HepG2 (cell line): Measurements from ENCODE around the gene MCM3AP. TPM values are rescaled to one million over a fixed set of nuclear protein-coding genes. Genes with fewer than 3 reads are reported as not detected.

ENCODE experiments used
- FOXO1 ChIP-seq: sonication (generic); formaldehyde crosslinking; IDR thresholded peaks from 2 replicates; pipeline ENCODE4 v1.4.0; 2020; ENCODE audit warnings: missing genetic modification reagents
- GABPA ChIP-seq, 2 experiments: IDR thresholded peaks; 2 replicates each; pipeline ENCODE4 v1.6.1; 2011 to 2016; ENCODE audit warnings: low read depth in 2 of 2, low read length in 1 of 2, missing biosample characterization in 1 of 2, missing genetic modification characterization in 1 of 2
- HNF4A ChIP-seq: sonication (generic); formaldehyde crosslinking; IDR thresholded peaks from 2 replicates; pipeline ENCODE4 v1.4.0; 2020; ENCODE audit warnings: missing genetic modification reagents
- MAZ ChIP-seq, 2 experiments: sonication (generic) in 1 of 2; formaldehyde crosslinking in 1 of 2; IDR thresholded peaks; 2 replicates each; pipeline versions ENCODE4 v1.5.0 to v1.6.1; 2012 to 2020; ENCODE audit warnings: low read depth in 2 of 2, mild to moderate bottlenecking in 2 of 2, borderline replicate concordance in 1 of 2, improper control_type of control experiment in 1 of 2, low read length in 1 of 2, missing genetic modification reagents in 1 of 2, moderate library complexity in 1 of 2
- NFRKB ChIP-seq: fragments of 450-650 bp; IDR thresholded peaks from 2 replicates; pipeline ENCODE4 v1.6.1; 2017
- PAF1 ChIP-seq: IDR thresholded peaks from 2 replicates; pipeline ENCODE4 v1.6.1; 2016; ENCODE audit warnings: missing genetic modification reagents, missing compliant biosample characterization
- RARG ChIP-seq: sonication (generic); formaldehyde crosslinking; IDR thresholded peaks from 2 replicates; pipeline ENCODE4 v1.4.0; 2020; ENCODE audit warnings: low read depth, mild to moderate bottlenecking, missing genetic modification reagents
- SETDB1 ChIP-seq: sonication (generic); formaldehyde crosslinking; IDR thresholded peaks from 2 replicates; pipeline ENCODE4 v1.5.1; 2020; ENCODE audit warnings: missing genetic modification reagents, mild to moderate bottlenecking, borderline replicate concordance
- SMARCE1 ChIP-seq: fragments of 450-650 bp; IDR thresholded peaks from 2 replicates; pipeline ENCODE4 v1.6.1; 2017; ENCODE audit warnings: borderline replicate concordance
- TARDBP ChIP-seq: sonication (generic); formaldehyde crosslinking; IDR thresholded peaks from 2 replicates; pipeline ENCODE4 v1.8.0; 2022; ENCODE audit warnings: mild to moderate bottlenecking, missing genetic modification reagents
- ZNF563 ChIP-seq: sonication (generic); formaldehyde crosslinking; IDR thresholded peaks from 2 replicates; pipeline ENCODE4 v1.8.0; 2022; ENCODE audit warnings: mild to moderate bottlenecking, moderate library complexity, missing genetic modification reagents
- polyA plus RNA-seq, 8 experiments: library from polyadenylated mRNA; depleted of rRNA in 3 of 8; stranded (reverse) in 7 of 8; unstranded in 1 of 8; fragments of >200 nt; fragmentation: Illumina TruSeq in 4 of 8; extraction: Trizol in 4 of 8; gene quantifications; 2 replicates each; pipeline versions ENCODE4 v1.2.1 to v1.2.3, GENCODE V29; 2011 to 2016; ENCODE audit warnings: low read depth in 4 of 8, missing spikeins in 1 of 8, mixed read lengths in 1 of 8; ENCODE audit not compliant: insufficient read depth in 1 of 8
- total RNA-seq, 5 experiments: library from RNA; depleted of rRNA; stranded (reverse); fragments of >200 nt; fragmentation: Illumina TruSeq; extraction: Trizol; gene quantifications; 2 replicates each; pipeline ENCODE4 v1.2.3, GENCODE V29; 2016; ENCODE audit warnings: low read depth in 1 of 5
- TF ChIP-seq, protein P1 (sequence below): sonication (generic); formaldehyde crosslinking; IDR thresholded peaks from 2 replicates; pipeline ENCODE4 v1.4.0; 2020; ENCODE audit warnings: mild to moderate bottlenecking, missing genetic modification reagents, borderline replicate concordance
- TF ChIP-seq, protein P2 (sequence below): sonication (generic); formaldehyde crosslinking; IDR thresholded peaks from 2 replicates; pipeline ENCODE4 v1.4.0; 2020; ENCODE audit warnings: low read depth, missing genetic modification reagents
- TF ChIP-seq, protein P3 (sequence below): sonication (generic); formaldehyde crosslinking; IDR thresholded peaks from 2 replicates; pipeline ENCODE4 v1.8.0; 2022; ENCODE audit warnings: mild to moderate bottlenecking, missing genetic modification reagents, borderline replicate concordance
- TF ChIP-seq, protein P4 (sequence below): IDR thresholded peaks from 2 replicates; pipeline ENCODE4 v1.6.1; 2016; ENCODE audit warnings: missing biosample characterization, missing genetic modification reagents, low read depth
- TF ChIP-seq, protein P5 (sequence below): IDR thresholded peaks from 2 replicates; pipeline ENCODE4 v1.6.1; 2016; ENCODE audit warnings: control low read depth

The MCM3AP gene
- total and polyA plus RNA-seq, 2 of the 13 experiments (the other 11 are each of a cell fraction or from before 2014, with no cell fraction given) = 27.0 to 54.7 TPM

DNA sequence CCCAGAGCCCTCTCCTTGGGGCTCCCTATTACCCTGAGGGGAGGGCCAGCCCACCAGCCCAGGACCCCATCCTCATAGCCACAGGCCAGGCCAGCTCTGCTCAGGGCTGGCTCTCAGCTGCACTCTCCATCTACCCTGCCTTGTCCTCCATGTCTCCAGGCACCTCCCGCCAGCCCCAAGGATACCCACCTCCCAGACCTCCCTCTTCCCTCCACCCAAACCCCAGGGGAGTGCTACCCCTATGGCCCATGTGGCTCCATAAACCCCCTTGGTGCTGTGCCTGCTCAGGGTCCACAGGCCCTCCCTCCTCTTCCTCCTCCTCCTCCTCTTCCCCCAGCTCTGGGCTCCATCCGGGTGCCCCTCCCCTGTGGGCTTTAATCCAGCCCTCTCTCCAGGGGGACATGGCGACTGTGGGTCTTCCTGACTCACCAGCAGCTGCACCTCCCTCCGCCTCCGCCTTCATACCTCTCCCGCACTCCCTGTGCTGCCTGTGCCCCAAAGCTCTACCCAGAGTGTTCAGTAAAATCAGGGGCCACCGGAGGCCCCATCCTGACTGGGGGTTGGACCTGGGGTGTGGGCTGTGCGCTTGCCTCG, 9.9 kb upstream of the MCM3AP start (continued):
- TF ChIP-seq, protein P1, sequence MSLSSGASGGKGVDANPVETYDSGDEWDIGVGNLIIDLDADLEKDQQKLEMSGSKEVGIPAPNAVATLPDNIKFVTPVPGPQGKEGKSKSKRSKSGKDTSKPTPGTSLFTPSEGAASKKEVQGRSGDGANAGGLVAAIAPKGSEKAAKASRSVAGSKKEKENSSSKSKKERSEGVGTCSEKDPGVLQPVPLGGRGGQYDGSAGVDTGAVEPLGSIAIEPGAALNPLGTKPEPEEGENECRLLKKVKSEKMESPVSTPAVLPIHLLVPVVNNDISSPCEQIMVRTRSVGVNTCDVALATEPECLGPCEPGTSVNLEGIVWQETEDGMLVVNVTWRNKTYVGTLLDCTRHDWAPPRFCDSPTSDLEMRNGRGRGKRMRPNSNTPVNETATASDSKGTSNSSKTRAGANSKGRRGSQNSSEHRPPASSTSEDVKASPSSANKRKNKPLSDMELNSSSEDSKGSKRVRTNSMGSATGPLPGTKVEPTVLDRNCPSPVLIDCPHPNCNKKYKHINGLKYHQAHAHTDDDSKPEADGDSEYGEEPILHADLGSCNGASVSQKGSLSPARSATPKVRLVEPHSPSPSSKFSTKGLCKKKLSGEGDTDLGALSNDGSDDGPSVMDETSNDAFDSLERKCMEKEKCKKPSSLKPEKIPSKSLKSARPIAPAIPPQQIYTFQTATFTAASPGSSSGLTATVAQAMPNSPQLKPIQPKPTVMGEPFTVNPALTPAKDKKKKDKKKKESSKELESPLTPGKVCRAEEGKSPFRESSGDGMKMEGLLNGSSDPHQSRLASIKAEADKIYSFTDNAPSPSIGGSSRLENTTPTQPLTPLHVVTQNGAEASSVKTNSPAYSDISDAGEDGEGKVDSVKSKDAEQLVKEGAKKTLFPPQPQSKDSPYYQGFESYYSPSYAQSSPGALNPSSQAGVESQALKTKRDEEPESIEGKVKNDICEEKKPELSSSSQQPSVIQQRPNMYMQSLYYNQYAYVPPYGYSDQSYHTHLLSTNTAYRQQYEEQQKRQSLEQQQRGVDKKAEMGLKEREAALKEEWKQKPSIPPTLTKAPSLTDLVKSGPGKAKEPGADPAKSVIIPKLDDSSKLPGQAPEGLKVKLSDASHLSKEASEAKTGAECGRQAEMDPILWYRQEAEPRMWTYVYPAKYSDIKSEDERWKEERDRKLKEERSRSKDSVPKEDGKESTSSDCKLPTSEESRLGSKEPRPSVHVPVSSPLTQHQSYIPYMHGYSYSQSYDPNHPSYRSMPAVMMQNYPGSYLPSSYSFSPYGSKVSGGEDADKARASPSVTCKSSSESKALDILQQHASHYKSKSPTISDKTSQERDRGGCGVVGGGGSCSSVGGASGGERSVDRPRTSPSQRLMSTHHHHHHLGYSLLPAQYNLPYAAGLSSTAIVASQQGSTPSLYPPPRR (CRISPR knock-in tag) = no peak
- TF ChIP-seq HNF4A = no peak
- no peak for TF ChIP-seq TARDBP (CRISPR knock-in tag)
- TF ChIP-seq, protein P2, sequence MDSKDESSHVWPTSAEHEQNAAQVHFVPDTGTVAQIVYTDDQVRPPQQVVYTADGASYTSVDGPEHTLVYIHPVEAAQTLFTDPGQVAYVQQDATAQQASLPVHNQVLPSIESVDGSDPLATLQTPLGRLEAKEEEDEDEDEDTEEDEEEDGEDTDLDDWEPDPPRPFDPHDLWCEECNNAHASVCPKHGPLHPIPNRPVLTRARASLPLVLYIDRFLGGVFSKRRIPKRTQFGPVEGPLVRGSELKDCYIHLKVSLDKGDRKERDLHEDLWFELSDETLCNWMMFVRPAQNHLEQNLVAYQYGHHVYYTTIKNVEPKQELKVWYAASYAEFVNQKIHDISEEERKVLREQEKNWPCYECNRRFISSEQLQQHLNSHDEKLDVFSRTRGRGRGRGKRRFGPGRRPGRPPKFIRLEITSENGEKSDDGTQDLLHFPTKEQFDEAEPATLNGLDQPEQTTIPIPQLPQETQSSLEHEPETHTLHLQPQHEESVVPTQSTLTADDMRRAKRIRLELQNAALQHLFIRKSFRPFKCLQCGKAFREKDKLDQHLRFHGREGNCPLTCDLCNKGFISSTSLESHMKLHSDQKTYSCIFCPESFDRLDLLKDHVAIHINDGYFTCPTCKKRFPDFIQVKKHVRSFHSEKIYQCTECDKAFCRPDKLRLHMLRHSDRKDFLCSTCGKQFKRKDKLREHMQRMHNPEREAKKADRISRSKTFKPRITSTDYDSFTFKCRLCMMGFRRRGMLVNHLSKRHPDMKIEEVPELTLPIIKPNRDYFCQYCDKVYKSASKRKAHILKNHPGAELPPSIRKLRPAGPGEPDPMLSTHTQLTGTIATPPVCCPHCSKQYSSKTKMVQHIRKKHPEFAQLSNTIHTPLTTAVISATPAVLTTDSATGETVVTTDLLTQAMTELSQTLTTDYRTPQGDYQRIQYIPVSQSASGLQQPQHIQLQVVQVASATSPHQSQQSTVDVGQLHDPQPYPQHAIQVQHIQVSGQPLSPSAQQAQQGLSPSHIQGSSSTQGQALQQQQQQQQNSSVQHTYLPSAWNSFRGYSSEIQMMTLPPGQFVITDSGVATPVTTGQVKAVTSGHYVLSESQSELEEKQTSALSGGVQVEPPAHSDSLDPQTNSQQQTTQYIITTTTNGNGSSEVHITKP = no peak
- TF ChIP-seq PAF1 (CRISPR knock-in tag) = no peak
- no peak for TF ChIP-seq FOXO1
- no peak for TF ChIP-seq MAZ (IDR thresholded peaks at IDR 0.05; ENCODE audit: borderline replicate concordance, low read depth, low read length)
- peak; percentile 10; the same call in 1 of the 2 replicates for TF ChIP-seq MAZ (CRISPR knock-in tag; IDR thresholded peaks at IDR 0.05; ENCODE audit: low read depth)
- TF ChIP-seq GABPA (IDR thresholded peaks at IDR 0.05; ENCODE audit: low read depth, low read length) = no peak
- TF ChIP-seq GABPA (CRISPR knock-in tag; IDR thresholded peaks at IDR 0.05; ENCODE audit: low read depth) = 0 out of 2 replicates have a peak, but pooled peaks have one; percentile 2
- TF ChIP-seq, protein P3, sequence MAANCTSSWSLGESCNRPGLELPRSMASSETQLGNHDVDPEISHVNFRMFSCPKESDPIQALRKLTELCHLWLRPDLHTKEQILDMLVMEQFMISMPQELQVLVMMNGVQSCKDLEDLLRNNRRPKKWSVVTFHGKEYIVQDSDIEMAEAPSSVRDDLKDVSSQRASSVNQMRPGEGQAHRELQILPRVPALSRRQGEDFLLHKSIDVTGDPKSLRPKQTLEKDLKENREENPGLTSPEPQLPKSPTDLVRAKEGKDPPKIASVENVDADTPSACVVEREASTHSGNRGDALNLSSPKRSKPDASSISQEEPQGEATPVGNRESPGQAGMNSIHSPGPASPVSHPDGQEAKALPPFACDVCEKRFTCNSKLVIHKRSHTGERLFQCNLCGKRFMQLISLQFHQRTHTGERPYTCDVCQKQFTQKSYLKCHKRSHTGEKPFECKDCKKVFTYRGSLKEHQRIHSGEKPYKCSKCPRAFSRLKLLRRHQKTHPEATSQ (CRISPR knock-in tag) = no peak
- TF ChIP-seq, protein P4, sequence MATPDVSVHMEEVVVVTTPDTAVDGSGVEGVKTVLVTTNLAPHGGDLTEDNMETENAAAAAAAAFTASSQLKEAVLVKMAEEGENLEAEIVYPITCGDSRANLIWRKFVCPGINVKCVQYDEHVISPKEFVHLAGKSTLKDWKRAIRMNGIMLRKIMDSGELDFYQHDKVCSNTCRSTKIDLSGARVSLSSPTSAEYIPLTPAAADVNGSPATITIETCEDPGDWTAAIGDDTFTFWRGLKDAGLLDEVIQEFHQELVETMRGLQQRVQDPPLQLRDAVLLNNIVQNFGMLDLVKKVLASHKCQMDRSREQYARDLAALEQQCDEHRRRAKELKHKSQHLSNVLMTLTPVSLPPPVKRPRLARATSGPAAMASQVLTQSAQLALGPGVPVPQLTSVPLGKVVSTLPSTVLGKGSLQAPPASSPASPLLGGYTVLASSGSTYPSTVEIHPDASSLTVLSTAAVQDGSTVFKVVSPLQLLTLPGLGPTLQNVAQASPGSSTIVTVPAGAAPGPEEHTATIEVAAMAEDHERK (CRISPR knock-in tag) = no peak
- no peak for TF ChIP-seq SMARCE1
- TF ChIP-seq RARG = no peak
- TF ChIP-seq, protein P5, sequence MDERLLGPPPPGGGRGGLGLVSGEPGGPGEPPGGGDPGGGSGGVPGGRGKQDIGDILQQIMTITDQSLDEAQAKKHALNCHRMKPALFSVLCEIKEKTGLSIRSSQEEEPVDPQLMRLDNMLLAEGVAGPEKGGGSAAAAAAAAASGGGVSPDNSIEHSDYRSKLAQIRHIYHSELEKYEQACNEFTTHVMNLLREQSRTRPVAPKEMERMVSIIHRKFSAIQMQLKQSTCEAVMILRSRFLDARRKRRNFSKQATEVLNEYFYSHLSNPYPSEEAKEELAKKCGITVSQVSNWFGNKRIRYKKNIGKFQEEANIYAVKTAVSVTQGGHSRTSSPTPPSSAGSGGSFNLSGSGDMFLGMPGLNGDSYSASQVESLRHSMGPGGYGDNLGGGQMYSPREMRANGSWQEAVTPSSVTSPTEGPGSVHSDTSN (CRISPR knock-in tag) = no peak
- TF ChIP-seq NFRKB = no peak
- TF ChIP-seq ZNF563 (CRISPR knock-in tag) = no peak
- TF ChIP-seq SETDB1 = no peak
